Transverse colon (tissue), 4 donors: ENCODE measurements around the gene NR1D1.

ENCODE experiments used
- CTCF ChIP-seq, 5 experiments: fragments of 200-600 bp in 3 of 5; fragments of 450-650 bp in 2 of 5; sonication (generic) in 3 of 5; IDR thresholded peaks; 1 replicate in 2 of 5; 2 replicates in 3 of 5; pipeline ENCODE4 v1.5.1; 2016 to 2017; ENCODE audit warnings: antibody characterized with exemption in 5 of 5, inconsistent platforms in 3 of 5, mild to moderate bottlenecking in 2 of 5, moderate library complexity in 1 of 5
- POLR2A ChIP-seq: fragments of 450-650 bp; IDR thresholded peaks from one replicate; pipeline ENCODE4 v1.6.1; 2016; ENCODE audit warnings: antibody characterized with exemption, mild to moderate bottlenecking, moderate library complexity
- POLR2AphosphoS5 ChIP-seq, 3 donors: sonication (generic); formaldehyde crosslinking; IDR thresholded peaks; one replicate each; pipeline ENCODE4 v1.6.1; 2016; ENCODE audit warnings: antibody characterized with exemption in 3 of 3

GRCh38 chr17:40067710-40068109 lies 32.7 kb downstream of the NR1D1 start:
- TF ChIP-seq POLR2A: no peak
- no peak for TF ChIP-seq CTCF (IDR thresholded peaks at IDR 0.05)
- no peak for TF ChIP-seq POLR2AphosphoS5 (IDR thresholded peaks at IDR 0.05)
